Esophagus squamous epithelium (tissue), 5 donors: Measurements from ENCODE around the gene BAIAP3. TPM values are rescaled to one million over a fixed set of nuclear protein-coding genes. Genes with fewer than 3 reads are reported as not detected.

Experiments
- DNase-seq: peaks from one replicate; lab custom pipeline; 2025; lab: John Stamatoyannopoulos, UW
- H3K27ac ChIP-seq, 4 donors: fragments of 200-600 bp; sonication (generic); one replicate each; pipeline ENCODE4 v1.5.1; 2016 to 2019; ENCODE audit warnings: mild to moderate bottlenecking in 1 of 4
- H3K27me3 ChIP-seq, 4 donors: fragments of 200-600 bp; sonication (generic); 1 replicate in 3 of 4; 2 replicates in 1 of 4; pipeline versions ENCODE4 v1.5.1 to v1.6.0; 2017 to 2021; ENCODE audit warnings: antibody characterized with exemption in 1 of 4
- H3K36me3 ChIP-seq, 3 donors: fragments of 200-600 bp; sonication (generic); one replicate each; pipeline ENCODE4 v1.5.1; 2016 to 2019
- H3K4me1 ChIP-seq, 3 donors: fragments of 200-600 bp; sonication (generic); one replicate each; pipeline ENCODE4 v1.5.1; 2017 to 2019
- H3K4me3 ChIP-seq, 4 donors: fragments of 200-600 bp; sonication (generic); 1 replicate in 3 of 4; 2 replicates in 1 of 4; pipeline ENCODE4 v1.5.1; 2016 to 2019; ENCODE audit warnings: mild to moderate bottlenecking in 2 of 4, moderate library complexity in 1 of 4
- H3K9me3 ChIP-seq, 3 donors: fragments of 200-600 bp; sonication (generic); one replicate each; pipeline ENCODE4 v1.5.1; 2016 to 2019
- CTCF ChIP-seq, 6 experiments: fragments of 450-650 bp in 4 of 6; fragments of 200-600 bp in 2 of 6; sonication (generic) in 2 of 6; IDR thresholded peaks; one replicate each; pipeline ENCODE4 v1.5.1; 2016 to 2019; ENCODE audit warnings: antibody characterized with exemption in 6 of 6, mild to moderate bottlenecking in 4 of 6, moderate library complexity in 4 of 6
- POLR2A ChIP-seq, 4 donors: fragments of 450-650 bp; IDR thresholded peaks; one replicate each; pipeline ENCODE4 v1.6.1; 2017; ENCODE audit warnings: antibody characterized with exemption in 4 of 4, mild to moderate bottlenecking in 4 of 4, moderate library complexity in 3 of 4
- WGBS, 2 donors: methylation state at CpG; one replicate each; pipeline ENCODE4 v1.1.5; 2018; 5-methylcytosine and 5-hydroxymethylcytosine counted together
- intact Hi-C: fragments of 100-400 bp; cut with DNase I; formaldehyde crosslinking; loops from one replicate; pipeline ENCODE4 v1.15.0; 2022
- total RNA-seq, 4 donors: library from RNA; depleted of rRNA; stranded (reverse); fragments of >200 nt; gene quantifications; one replicate each; pipeline ENCODE4 v1.1.0, GENCODE V29; 2016
- donor health status: DM: yes; HTN: yes; CAD: no.

BAIAP3 gene
- total RNA-seq, 4 donors from 2014 or later = 0.68 to 2.7 (median 1.00) TPM

GRCh38 chr16:1383556-1383955, 50.1 kb downstream of the BAIAP3 start:
- intact Hi-C loops = no loop called here
- no peak for DNase-seq
- TF ChIP-seq POLR2A (IDR thresholded peaks at IDR 0.05) (no peak), CTCF (IDR thresholded peaks at IDR 0.05) (no peak)
- peaks cover 0 to 81% (median 13%) of the 10 kb centered on the region in 3 donors for H3K36me3 ChIP-seq
- H3K27ac ChIP-seq = no peak overlapping the region
- H3K4me1 ChIP-seq = peaks cover 11 to 18% (median 11%) of the 10 kb centered on the region in 3 donors
- no peaks in the 10 kb centered on the region for H3K9me3 ChIP-seq
- H3K27me3 ChIP-seq = no peaks in the 10 kb centered on the region
- WGBS, 2 donors = 100% methylated on average over 1 to 4 of the region's 18 CpGs
- H3K4me3 ChIP-seq = no peak overlapping the region

GRCh38 chr16:1385232-1385631, 51.8 kb downstream of the BAIAP3 start:
- Histone ChIP-seq H3K36me3 (peaks cover 0 to 98% (median 24%) of the 10 kb centered on the region in 3 donors), H3K27ac (no peak overlapping the region), H3K4me3 (no peak overlapping the region), H3K27me3 (no peaks in the 10 kb centered on the region), H3K4me1 (peaks cover 0 to under 1% (median 0%) of the 10 kb centered on the region in 3 donors), H3K9me3 (no peaks in the 10 kb centered on the region)
- DNase-seq = no peak
- 91 to 96% methylated on average over 13 to 27 of the region's 39 CpGs for WGBS, 2 donors
- no peak for TF ChIP-seq CTCF (IDR thresholded peaks at IDR 0.05)
- TF ChIP-seq POLR2A (IDR thresholded peaks at IDR 0.05) = no peak
- intact Hi-C loops = no loop called here

- Histone ChIP-seq H3K27me3 (no peaks in the 10 kb centered on the region), H3K4me1 (no peaks in the 10 kb centered on the region), H3K9me3 (no peaks in the 10 kb centered on the region), H3K4me3 (no peak overlapping the region), H3K27ac (no peak overlapping the region), H3K36me3 (peaks cover 0 to 100% (median 24%) of the 10 kb centered on the region in 3 donors)
- 100% methylated on average over 1 to 2 of the region's 16 CpGs for WGBS, 2 donors
- no peak for TF ChIP-seq POLR2A (IDR thresholded peaks at IDR 0.05)
- TF ChIP-seq CTCF (IDR thresholded peaks at IDR 0.05) = no peak
- no peak for DNase-seq
- intact Hi-C loops = no loop called here
These were observed 53.9 kb downstream of the BAIAP3 start for GRCh38 chr16:1387331-1387730.

DNA sequence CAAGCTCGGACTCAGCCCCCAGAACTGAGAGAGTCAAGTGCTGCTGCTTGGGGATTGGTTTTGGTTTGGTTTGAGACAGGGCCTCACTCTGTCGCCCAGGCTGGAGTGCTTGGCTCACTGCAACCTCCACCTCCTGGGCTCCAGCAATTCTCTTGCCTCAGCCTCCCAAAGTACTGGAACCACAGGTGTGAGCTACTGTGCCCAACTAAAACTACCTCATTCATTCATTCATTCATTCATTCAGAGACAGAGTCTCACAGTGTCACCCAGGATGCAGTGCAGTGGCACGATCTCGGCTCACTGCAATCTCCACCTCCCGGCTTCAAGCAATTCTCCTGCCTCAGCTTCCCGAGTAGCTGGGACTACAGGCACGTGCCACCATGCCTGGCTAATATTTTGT, 56.3 kb downstream of the BAIAP3 start:
- peaks cover 4 to 100% (median 32%) of the 10 kb centered on the region in 3 donors for H3K36me3 ChIP-seq
- 77 to 89% methylated on average over 3 to 6 of the region's 7 CpGs for WGBS, 2 donors

More for the DNA sequence above, 56.3 kb downstream of the BAIAP3 start:
- H3K9me3 ChIP-seq = no peaks in the 10 kb centered on the region
- H3K4me1 ChIP-seq = no peaks in the 10 kb centered on the region
- intact Hi-C loops = no loop called here
- H3K27me3 ChIP-seq = no peaks in the 10 kb centered on the region
- TF ChIP-seq CTCF (IDR thresholded peaks at IDR 0.05) (no peak), POLR2A (IDR thresholded peaks at IDR 0.05) (no peak)
- no peak overlapping the region for H3K27ac ChIP-seq
- no peak for DNase-seq
- H3K4me3 ChIP-seq = no peak overlapping the region
